Spinal cord (tissue), 10 donors: Measurements from ENCODE around the gene SYT7. TPM values are rescaled to one million over a fixed set of nuclear protein-coding genes. Genes with fewer than 3 reads are reported as not detected.

Experiments used
- DNase-seq, 6 donors: peaks; one replicate each; pipeline versions ENCODE4 v3.0.0 to v3.0.0-alpha.2; 2013 to 2015; ENCODE audit warnings: low spot score in 6 of 6, low read depth in 4 of 6
- H3K27ac ChIP-seq: one replicate; pipeline ENCODE4 v1.5.1; 2013; ENCODE audit warnings: low read depth, low read length, control low read depth
- H3K27me3 ChIP-seq: one replicate; pipeline ENCODE4 v1.6.1; 2013; ENCODE audit warnings: low read length; ENCODE audit not compliant: control insufficient read depth, insufficient read depth
- H3K36me3 ChIP-seq: one replicate; pipeline ENCODE4 v1.6.1; 2013; ENCODE audit warnings: low read length; ENCODE audit not compliant: control insufficient read depth, insufficient read depth
- H3K4me1 ChIP-seq: one replicate; pipeline ENCODE4 v1.6.1; 2013; ENCODE audit warnings: low read length; ENCODE audit not compliant: control insufficient read depth, insufficient read depth
- H3K4me3 ChIP-seq: one replicate; pipeline ENCODE4 v1.5.1; 2013; ENCODE audit warnings: low read depth, low read length, control low read depth
- H3K9me3 ChIP-seq: one replicate; pipeline ENCODE4 v1.6.1; 2013; ENCODE audit warnings: low read length; ENCODE audit not compliant: control insufficient read depth, insufficient read depth
- WGBS: methylation state at CpG from one replicate; pipeline ENCODE4 v1.1.5; 2013; ENCODE audit warnings: missing lambda C conversion rate; ENCODE audit not compliant: insufficient coverage; 5-methylcytosine and 5-hydroxymethylcytosine counted together
- polyA plus RNA-seq, 2 donors: library from polyadenylated mRNA; unstranded; fragments of 120-200 nt; gene quantifications; one replicate each; pipeline ENCODE4 v1.2.1, GENCODE V29; 2013; ENCODE audit not compliant: insufficient read length in 2 of 2
- total RNA-seq, 2 donors: library from RNA; depleted of rRNA in 1 of 2; stranded (reverse); fragments of 120-200 nt in 1 of 2; fragments of >200 nt in 1 of 2; gene quantifications; one replicate each; pipeline versions ENCODE4 v1.2.3 to v1.2.4, GENCODE V29; 2013 to 2014
- donor health status: healthy.

The SYT7 gene
- total and polyA plus RNA-seq, 4 donors = 9.8 to 57.7 (median 41.3) TPM

GRCh38 chr11:61598886-61599868 is 18.3 kb upstream of the SYT7 start:
- peaks cover 2% of the 10 kb centered on the region for H3K27me3 ChIP-seq
- H3K9me3 ChIP-seq = no peaks in the 10 kb centered on the region
- no peak overlapping the region for H3K4me3 ChIP-seq
- DNase-seq = no peak
- H3K4me1 ChIP-seq = peaks cover 31% of the 10 kb centered on the region
- H3K36me3 ChIP-seq = no peaks in the 10 kb centered on the region
- no peak overlapping the region for H3K27ac ChIP-seq
- 42% methylated on average over 19 of the region's 25 CpGs for WGBS

DNA sequence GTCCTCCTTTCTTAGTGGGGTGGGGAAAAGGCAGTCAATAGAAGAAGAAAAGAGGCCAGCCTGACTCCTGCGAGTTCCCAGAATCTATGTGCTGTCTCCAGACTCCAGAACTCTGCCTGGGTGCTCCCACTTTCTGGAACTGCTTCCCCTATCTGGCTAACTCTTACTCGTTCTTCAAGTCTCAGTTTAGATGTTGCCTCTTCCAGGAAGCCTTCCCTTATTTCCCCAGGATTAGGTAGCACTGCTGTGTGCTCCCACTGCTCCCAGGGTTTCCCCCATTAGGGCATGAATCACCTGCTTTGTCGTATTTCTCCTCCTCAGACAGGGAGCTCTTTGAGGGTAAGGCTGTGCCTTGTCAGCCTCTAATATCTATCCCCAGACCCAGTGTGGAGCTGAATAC is 17.5 kb upstream of the SYT7 start:
- WGBS = 70% methylated on average over 2 of the region's 3 CpGs
- H3K27ac ChIP-seq = no peak overlapping the region
- DNase-seq = no peak
- peaks cover 2% of the 10 kb centered on the region for H3K27me3 ChIP-seq
- H3K4me3 ChIP-seq = no peak overlapping the region
- no peaks in the 10 kb centered on the region for H3K9me3 ChIP-seq
- H3K4me1 ChIP-seq = peaks cover 27% of the 10 kb centered on the region
- no peaks in the 10 kb centered on the region for H3K36me3 ChIP-seq

GRCh38 chr11:61596990-61597389 is 16.1 kb upstream of the SYT7 start:
- Histone ChIP-seq H3K36me3 (no peaks in the 10 kb centered on the region), H3K27ac (no peak overlapping the region), H3K27me3 (no peaks in the 10 kb centered on the region), H3K4me3 (no peak overlapping the region), H3K9me3 (no peaks in the 10 kb centered on the region), H3K4me1 (peaks cover 15% of the 10 kb centered on the region)
- WGBS = 58% methylated on average over 2 of the region's 7 CpGs
- DNase-seq = no peak

DNA sequence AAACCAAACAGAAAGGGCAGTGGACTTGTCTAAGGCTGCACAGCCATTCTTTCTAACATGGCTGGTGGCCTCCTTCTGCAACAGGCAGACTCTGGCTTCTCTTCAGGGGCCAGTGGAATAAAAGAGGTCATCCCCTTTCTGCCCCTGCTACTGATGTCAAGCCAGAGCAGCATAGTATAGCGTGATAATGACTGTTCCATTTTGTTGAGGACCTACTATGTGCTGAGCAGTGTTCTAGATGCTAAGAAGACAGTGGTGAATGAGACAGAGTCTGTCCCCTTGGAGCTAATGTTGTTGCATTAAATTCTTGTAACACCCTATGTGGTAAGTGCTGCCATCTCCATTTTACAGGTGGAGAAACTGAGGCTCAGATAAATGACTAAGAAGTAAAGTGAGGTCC is 15.7 kb upstream of the SYT7 start:
- no peaks in the 10 kb centered on the region for H3K9me3 ChIP-seq
- 89% methylated on average over 1 of the region's 1 CpG for WGBS
- no peak for DNase-seq
- H3K27me3 ChIP-seq = no peaks in the 10 kb centered on the region
- H3K27ac ChIP-seq = no peak overlapping the region
- H3K36me3 ChIP-seq = no peaks in the 10 kb centered on the region
- peaks cover 15% of the 10 kb centered on the region for H3K4me1 ChIP-seq
- no peak overlapping the region for H3K4me3 ChIP-seq

DNA sequence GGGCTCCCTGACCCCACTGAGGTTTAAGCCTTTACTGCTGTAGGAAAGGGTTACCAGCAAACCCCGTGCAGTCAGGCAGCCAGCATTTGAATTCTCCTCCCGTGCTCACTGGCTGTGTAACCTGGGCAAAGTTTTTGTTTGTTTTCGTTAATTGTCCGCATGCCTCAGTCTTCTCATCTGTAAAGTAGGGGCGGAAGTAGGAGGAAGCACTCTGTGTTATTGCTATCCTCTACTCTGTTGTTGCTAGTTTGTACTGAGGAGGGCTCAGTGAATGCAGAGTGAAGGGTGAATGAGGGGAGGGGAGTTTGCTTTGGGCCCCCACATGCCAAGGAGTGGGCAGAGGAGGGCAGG is 14.0 kb upstream of the SYT7 start:
- Histone ChIP-seq H3K36me3 (no peaks in the 10 kb centered on the region), H3K9me3 (no peaks in the 10 kb centered on the region), H3K4me3 (no peak overlapping the region), H3K27me3 (no peaks in the 10 kb centered on the region), H3K4me1 (peaks cover 15% of the 10 kb centered on the region), H3K27ac (no peak overlapping the region)
- WGBS = 68% methylated on average over 5 of the region's 5 CpGs
- DNase-seq = no peak

- Histone ChIP-seq H3K4me1 (peaks cover 13% of the 10 kb centered on the region), H3K27ac (no peak overlapping the region), H3K9me3 (no peaks in the 10 kb centered on the region), H3K27me3 (peaks cover 8% of the 10 kb centered on the region), H3K4me3 (no peak overlapping the region), H3K36me3 (no peaks in the 10 kb centered on the region)
- 92% methylated on average over 2 of the region's 2 CpGs for WGBS
- DNase-seq = no peak
Measured at GRCh38 chr11:61593151-61593550, 12.3 kb upstream of the SYT7 start.

DNA sequence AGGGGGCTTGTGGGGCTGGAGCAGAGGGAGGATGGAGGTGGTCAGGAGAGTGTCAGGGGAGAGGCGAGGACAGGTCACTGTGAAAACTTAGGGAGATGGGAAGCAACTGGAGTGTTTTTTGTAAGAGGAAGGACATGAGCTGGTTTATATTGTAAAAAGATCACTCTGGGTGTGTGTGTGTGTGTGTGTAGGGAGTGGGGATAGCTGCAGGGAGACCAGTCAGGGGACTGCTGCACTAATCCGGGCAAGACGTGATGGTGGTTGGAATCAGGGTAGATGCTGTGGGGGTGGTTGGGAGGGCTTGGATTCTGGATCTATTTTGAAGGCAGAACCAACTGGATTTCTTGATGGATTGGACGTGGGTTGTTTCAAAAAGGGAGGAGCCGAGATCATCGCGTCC is 11.3 kb upstream of the SYT7 start:
- no peak for DNase-seq
- H3K9me3 ChIP-seq = no peaks in the 10 kb centered on the region
- H3K27me3 ChIP-seq = peaks cover 17% of the 10 kb centered on the region
- H3K4me1 ChIP-seq = peaks cover 23% of the 10 kb centered on the region
- no peaks in the 10 kb centered on the region for H3K36me3 ChIP-seq
- WGBS = 78% methylated on average over 6 of the region's 7 CpGs
- H3K4me3 ChIP-seq = no peak overlapping the region
- H3K27ac ChIP-seq = no peak overlapping the region

- 92% methylated on average over 5 of the region's 5 CpGs for WGBS
- Histone ChIP-seq H3K36me3 (no peaks in the 10 kb centered on the region), H3K27me3 (peaks cover 20% of the 10 kb centered on the region), H3K9me3 (no peaks in the 10 kb centered on the region), H3K4me1 (peaks cover 21% of the 10 kb centered on the region), H3K27ac (no peak overlapping the region), H3K4me3 (no peak overlapping the region)
- no peak for DNase-seq
Measured at GRCh38 chr11:61589961-61590360, 9.1 kb upstream of the SYT7 start.

DNA sequence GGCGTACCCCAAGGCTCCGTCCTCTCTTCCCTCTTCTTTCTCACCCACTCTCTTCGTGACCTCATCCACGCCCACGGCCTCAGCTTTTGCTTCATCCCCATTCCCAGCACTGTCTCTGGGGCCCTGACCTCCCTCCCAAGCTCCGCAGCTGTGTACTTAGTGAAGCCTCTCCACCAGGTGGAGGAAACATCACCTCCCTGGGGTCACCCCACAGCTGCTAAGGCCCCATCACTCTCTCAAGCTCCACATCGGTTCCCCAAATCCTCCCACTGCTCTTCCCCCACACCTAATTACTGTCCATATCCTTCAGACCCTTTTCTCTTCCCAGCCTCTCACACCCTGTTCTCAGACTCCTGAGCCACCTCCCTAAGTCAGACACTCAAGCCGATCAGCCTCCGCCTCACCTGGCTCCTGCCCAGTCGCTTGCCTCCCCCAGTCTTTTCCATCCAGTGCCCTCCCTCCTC is 7.9 kb upstream of the SYT7 start:
- Histone ChIP-seq H3K36me3 (no peaks in the 10 kb centered on the region), H3K4me3 (no peak overlapping the region), H3K27ac (no peak overlapping the region), H3K4me1 (peaks cover 26% of the 10 kb centered on the region), H3K9me3 (no peaks in the 10 kb centered on the region), H3K27me3 (peaks cover 20% of the 10 kb centered on the region)
- no peak for DNase-seq
- 43% methylated on average over 9 of the region's 10 CpGs for WGBS
